HG03135 (cell line): Measurements from ENCODE around the gene MTARC1.
A peak's percentile ranks its signal among the peaks of the same experiment; 100 is the strongest.

Experiments used
- ATAC-seq: cut with Tn5 transposase; IDR thresholded peaks from one replicate; pipeline ENCODE4 v1.9.1; 2021; ENCODE audit warnings: mild to moderate bottlenecking, moderate library complexity; ENCODE audit not compliant: unreplicated experiment

Gene MTARC1

GRCh38 chr1:220769205-220769604, 17.5 kb upstream of the MTARC1 start:
- no peak for ATAC-seq

GRCh38 chr1:220770245-220770913, 16.3 kb upstream of the MTARC1 start:
- peak; percentile 54 for ATAC-seq

DNA sequence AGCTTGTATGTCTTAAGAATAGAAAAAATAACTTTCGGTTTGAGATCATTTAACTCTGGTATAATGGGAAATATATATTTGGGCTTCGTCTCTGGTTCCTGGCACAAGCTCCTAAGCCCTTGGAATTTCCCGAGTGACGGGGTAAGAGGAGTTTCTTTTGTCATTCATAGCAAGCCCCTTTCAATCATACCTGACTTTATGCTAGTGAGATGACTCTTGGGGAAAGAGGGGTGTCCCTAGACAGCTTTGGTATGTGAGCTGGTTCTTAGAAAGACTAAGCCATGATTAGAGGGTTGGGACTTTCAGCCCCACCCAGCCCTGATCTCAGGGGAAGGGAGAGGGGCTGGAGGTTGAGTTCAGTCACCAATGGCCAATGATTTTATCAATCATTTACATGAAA, 13.9 kb upstream of the MTARC1 start:
- no peak for ATAC-seq

DNA sequence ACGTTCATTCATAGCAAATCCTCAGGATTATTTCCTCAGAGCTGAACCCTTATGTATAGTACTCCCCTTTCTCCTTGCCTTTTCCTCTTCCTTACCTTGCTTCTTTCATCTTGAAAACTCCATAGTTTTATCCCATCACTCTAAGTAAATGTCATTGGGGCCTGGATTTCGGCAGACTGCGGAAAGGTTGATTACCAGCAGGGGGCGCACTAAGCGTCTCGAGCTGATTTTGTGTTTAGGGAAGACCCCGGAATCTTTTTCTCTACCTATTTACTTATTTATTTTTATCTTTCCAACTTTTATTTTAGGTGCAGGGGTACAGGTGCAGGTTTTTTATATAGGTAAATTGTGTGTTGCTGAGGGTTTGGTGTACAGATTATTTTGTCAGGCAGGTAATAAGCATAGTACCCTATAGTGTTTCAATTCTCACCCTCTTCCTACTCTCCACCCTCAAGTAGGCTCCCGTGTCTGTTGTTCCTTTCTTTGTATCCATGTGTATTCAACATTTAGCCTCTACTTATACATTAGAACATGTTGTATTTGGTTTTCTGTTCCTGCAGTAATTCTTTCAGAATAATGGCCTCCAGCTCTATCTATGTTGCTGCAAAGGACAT, 11.4 kb upstream of the MTARC1 start:
- no peak for ATAC-seq

GRCh38 chr1:220776254-220776653, 10.5 kb upstream of the MTARC1 start:
- ATAC-seq: no peak

DNA sequence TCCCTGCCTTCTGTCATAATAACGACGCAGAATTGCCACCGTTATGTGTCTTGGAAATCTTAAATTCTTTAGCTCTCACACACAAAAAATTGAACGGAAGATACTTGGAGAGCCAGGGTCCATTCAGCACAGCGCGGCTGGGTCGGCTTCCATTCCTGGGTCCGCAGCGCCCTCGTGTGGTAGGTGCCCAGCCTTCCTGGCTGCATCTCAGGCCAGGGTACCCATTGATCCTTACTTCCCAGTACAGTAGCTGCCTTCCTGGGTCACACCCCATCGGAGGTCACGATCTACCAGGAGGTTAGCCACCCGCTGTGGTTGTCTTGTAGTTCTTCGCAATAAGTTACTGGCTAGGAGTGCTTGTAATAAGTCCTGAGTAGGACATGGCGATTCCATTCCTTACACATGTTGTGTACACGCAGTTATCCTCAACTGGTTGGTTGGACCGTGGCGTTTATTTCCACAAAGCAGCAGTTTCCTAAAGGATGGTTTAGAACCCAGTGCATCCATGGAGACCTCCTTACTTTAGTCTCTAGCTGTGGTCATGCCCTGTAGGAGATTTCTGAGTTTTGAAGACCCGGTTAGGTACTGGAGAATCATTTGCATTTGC, 9.9 kb upstream of the MTARC1 start:
- ATAC-seq: peak; percentile 73

- no peak for ATAC-seq
Measured at GRCh38 chr1:220783453-220783852, 3.3 kb upstream of the MTARC1 start.

DNA sequence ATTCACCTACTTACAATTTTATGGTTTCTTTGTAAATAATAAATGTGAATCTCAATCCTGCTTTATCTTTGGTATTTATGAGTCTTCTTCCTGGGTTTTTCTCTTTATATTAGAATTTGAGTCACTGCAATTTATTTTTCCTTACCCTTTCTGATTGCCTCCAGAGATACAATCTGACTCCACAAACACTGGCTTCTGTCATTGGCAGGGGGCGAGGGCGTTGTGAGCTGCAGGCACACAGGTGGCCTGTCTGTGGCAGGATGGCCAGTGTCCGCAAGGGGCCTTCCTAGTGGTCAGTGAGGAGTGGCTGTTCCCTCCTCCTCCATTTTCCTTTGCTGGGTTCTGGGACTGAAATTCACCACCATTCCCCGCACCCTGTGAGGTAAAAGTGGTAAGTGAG, 2.0 kb upstream of the MTARC1 start:
- no peak for ATAC-seq

- ATAC-seq: no peak
Measured at GRCh38 chr1:220785166-220786056, 1.3 kb upstream of the MTARC1 start.

- ATAC-seq: peak; percentile 19
Measured at GRCh38 chr1:220786057-220786336, 716 bp upstream of the MTARC1 start.

- ATAC-seq: no peak
Measured at GRCh38 chr1:220787069-220787619, 431 bp downstream of the MTARC1 start.

GRCh38 chr1:220788900-220789299, 2.2 kb downstream of the MTARC1 start:
- ATAC-seq: no peak

- no peak for ATAC-seq
Measured at GRCh38 chr1:220789532-220790147, 2.9 kb downstream of the MTARC1 start.

DNA sequence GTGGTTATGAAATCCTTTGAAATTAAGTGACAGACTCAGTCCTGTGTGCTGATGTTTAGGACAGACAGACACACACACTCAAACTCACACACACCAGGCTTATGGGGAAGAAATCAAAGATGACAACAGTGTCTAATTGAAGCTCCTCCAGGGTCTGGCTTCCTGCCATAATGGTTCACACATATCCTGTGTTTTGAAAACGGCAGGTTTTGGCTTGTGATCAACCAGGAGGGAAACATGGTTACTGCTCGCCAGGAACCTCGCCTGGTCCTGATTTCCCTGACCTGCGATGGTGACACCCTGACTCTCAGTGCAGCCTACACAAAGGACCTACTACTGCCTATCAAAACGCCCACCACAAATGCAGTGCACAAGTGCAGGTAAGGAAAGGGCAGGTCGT, 4.6 kb downstream of the MTARC1 start:
- ATAC-seq: no peak

GRCh38 chr1:220791956-220792355, 5.2 kb downstream of the MTARC1 start:
- no peak for ATAC-seq

DNA sequence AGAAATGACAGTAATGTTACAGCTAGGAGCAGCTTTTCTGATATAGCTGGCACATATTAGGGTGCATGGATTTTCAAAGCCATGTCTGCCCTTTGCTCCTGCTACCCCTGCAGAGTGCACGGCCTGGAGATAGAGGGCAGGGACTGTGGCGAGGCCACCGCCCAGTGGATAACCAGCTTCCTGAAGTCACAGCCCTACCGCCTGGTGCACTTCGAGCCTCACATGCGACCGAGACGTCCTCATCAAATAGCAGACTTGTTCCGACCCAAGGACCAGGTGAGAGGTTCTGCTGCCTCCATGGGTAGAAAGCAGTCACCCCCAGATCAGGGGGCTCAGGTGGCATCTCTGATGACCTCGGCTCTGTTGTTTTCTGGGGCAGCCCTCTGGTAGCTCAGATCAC, 9.8 kb downstream of the MTARC1 start:
- no peak for ATAC-seq

- ATAC-seq: no peak
Measured at GRCh38 chr1:220797044-220797443, 10.3 kb downstream of the MTARC1 start.

DNA sequence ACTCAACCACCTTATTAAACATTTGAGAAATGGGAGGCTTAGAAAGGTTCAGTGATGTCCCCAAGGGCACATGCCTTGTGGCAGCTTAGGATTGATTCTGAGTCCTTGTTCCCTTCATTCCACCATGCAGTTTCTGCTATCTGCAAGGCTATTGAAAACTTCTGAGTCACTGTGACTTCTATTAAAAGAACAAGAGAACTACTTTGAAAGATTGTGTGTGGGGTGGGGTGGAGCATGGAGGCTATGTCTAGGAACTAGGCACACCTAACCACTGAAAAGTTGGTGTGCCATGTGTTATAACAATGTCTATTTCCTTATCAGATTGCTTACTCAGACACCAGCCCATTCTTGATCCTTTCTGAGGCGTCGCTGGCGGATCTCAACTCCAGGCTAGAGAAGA, 10.8 kb downstream of the MTARC1 start:
- ATAC-seq: no peak

- ATAC-seq: no peak
Measured at GRCh38 chr1:220798338-220798737, 11.6 kb downstream of the MTARC1 start.

DNA sequence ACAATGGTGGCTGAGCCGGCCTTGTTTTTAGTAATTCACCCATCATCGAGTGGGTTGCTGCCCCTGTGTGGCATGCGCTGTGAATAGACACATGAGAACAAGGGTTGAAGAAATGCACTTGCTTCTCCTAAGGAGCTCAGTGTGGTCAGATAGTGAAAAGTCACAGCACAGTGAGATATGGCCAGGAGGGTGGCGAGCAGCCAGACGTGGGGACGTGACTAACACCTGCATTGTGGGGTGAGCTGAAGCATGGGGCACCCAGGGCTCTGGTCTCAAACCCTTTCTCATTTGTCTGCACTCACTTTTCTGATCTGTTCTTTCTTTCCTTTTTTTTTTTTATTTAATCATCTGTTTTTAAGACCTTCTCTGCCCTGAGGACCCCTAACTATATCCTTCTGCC, 13.5 kb downstream of the MTARC1 start:
- no peak for ATAC-seq
